Fibroblast of the aortic adventitia (primary cell): Measurements from ENCODE around the gene TBX21. TPM values are rescaled to one million over a fixed set of nuclear protein-coding genes. Genes with fewer than 3 reads are reported as not detected.

Source experiments
- DNase-seq: peaks from one replicate; pipeline ENCODE4 v3.0.0-alpha.2; 2010; ENCODE audit warnings: low read depth
- H3K4me3 ChIP-seq: 2 replicates; pipeline ENCODE4 v1.5.1; 2011; ENCODE audit warnings: low read depth, mild to moderate bottlenecking, control low read depth, low read length, moderate library complexity
- total RNA-seq: library from RNA; depleted of rRNA; stranded (reverse); fragments of >200 nt; gene quantifications from 2 replicates; pipeline ENCODE4 v1.2.3, GENCODE V29; 2012; ENCODE audit warnings: low replicate concordance
- TF ChIP-seq, protein P1 (sequence below): IDR thresholded peaks from 2 replicates; pipeline ENCODE4 v1.5.1; 2011; ENCODE audit warnings: mild to moderate bottlenecking, low read length, control low read depth, inconsistent platforms; ENCODE audit not compliant: insufficient read depth

The TBX21 gene
- total RNA-seq, 1 donor = not detected

GRCh38 chr17:47715669-47716325, 17.2 kb upstream of the TBX21 start:
- H3K4me3 ChIP-seq = no peak overlapping the region
- DNase-seq = no peak
- TF ChIP-seq, protein P1, sequence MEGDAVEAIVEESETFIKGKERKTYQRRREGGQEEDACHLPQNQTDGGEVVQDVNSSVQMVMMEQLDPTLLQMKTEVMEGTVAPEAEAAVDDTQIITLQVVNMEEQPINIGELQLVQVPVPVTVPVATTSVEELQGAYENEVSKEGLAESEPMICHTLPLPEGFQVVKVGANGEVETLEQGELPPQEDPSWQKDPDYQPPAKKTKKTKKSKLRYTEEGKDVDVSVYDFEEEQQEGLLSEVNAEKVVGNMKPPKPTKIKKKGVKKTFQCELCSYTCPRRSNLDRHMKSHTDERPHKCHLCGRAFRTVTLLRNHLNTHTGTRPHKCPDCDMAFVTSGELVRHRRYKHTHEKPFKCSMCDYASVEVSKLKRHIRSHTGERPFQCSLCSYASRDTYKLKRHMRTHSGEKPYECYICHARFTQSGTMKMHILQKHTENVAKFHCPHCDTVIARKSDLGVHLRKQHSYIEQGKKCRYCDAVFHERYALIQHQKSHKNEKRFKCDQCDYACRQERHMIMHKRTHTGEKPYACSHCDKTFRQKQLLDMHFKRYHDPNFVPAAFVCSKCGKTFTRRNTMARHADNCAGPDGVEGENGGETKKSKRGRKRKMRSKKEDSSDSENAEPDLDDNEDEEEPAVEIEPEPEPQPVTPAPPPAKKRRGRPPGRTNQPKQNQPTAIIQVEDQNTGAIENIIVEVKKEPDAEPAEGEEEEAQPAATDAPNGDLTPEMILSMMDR = no peak

GRCh38 chr17:47716375-47716774, 16.7 kb upstream of the TBX21 start:
- TF ChIP-seq, protein P1 = no peak
- DNase-seq = no peak
- no peak overlapping the region for H3K4me3 ChIP-seq

DNA sequence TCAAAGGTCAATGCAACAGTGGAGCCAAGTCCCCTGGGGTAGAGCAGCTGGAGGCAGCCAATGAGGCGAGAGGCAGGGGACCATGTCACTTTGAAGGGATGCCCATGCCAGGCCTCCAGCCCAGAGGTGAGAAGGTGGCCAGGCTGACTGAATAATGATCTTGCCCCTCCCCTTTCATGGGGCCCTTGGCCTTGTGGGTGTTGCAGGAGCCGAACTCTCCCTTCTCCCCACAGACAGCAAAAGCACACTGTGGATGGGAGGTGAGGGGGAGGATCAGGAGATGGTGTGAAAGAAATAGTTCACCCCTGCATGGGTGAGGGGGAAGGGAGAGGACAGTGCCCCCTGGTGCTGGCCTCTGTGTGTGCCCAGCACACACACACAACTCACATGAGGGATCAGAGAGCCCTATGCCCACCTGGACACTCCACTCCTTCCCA, 15.8 kb upstream of the TBX21 start:
- no peak overlapping the region for H3K4me3 ChIP-seq
- TF ChIP-seq, protein P1 = peak; percentile 32
- no peak for DNase-seq

DNA sequence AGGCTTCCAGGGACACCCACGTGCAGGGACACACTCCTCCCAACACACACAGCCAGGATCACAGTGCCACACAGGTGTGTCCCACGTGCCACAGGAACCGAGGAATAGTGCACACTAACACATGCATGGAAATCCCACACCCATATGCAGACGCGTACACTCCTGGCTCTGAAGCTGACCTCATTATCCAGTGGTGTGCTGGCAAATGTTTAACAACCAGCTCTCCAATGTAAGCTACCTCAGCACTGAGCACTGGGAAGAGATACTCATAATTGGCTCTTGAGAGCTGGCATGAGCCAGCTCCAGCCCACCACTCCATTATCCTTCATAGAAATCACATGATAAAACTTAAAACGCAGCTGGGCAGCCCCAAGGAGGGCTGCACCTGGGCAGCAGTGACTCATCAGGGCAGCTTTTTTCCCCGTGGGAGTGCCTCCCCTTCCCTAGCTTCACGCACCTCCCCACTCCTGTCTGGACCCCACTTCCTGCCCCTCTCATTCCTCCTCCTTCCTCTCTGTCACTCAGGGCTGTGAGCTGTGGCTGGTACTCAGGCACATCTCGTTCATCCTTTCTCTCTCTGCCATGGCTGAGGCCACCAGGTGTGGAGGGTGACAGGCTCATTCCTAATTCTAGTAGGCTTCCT, 14.9 kb upstream of the TBX21 start:
- DNase-seq = no peak

DNA sequence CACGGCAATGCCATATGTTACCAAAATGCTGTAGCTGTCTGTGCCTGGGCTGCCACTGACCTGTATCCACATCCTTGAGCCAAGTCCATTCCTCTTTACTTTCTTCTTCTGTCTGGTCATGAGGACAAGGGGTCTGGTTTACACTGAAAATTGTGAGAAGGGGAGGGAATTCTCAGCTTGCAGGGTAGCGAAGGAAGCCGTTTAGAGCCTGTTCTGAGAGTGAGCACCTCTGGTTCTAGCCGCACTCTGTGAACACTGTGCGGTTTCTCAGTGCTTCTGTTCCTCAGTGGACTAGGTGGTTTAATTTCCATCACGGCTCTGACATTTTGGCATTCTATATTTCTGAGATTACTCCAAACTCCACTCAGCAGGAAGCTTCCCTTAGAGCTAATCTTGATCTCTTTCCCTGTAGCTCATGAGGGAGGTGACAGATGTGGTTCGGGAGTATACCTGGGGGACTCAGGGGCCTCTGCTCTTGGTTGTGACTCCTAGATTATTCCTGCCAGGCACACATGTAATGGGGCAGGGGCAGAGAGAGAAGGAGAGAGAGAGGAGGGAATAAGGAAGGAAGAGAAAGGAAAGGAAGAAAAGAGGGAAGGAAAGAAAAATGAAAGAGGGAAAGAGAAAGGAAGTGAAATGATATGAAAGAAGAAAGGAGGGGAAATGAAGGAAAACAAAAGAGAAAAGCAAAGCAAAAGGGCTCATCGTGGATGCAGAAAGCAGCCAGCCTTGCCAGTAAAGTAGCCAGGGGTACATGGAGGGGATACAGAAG, 14.2 kb upstream of the TBX21 start:
- TF ChIP-seq, protein P1 = no peak
- H3K4me3 ChIP-seq = no peak overlapping the region
- no peak for DNase-seq

More for the DNA sequence above, 14.9 kb upstream of the TBX21 start:
- no peak overlapping the region for H3K4me3 ChIP-seq
- TF ChIP-seq, protein P1 = no peak

DNA sequence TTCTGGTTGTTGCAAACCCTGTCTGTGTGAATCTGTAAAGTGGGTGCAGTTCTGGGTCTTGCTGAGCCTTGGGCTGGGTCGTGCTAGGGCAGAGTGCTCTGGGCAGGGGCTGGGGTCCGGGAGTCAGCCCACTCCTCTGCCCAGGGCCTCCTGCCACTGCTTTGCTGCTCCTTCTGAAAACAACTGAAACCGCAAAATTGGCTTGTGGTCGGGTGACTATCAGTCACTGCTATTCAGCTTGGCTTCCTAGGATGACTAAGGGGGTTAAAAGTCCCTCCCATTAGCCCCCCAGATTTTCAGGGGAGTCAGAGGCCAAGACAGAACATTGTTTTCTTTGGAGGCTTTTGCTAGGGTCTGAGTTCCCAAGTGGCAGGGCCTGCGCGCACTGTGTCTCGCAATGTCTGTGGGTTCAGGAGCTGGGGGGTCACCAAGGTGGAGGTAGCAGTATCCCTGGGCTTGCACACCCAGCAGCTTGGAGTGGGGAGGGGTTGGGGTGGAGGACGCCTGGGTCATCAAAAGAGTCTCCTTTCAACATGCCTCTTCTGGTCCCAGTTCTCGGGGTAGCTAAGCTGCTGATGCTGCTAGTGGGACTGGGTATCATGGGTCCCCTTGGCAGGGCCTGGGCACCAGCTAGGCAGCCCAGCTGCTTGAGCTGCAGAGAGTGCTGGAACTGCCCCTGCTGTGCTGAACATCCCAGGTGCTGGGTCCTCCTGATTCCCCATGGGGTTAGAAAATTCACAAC, 13.5 kb upstream of the TBX21 start:
- DNase-seq = peak; percentile 46
- TF ChIP-seq, protein P1 = no peak
- no peak overlapping the region for H3K4me3 ChIP-seq
